ENCODE data around the gene OLFM2. TPM values are rescaled to one million over a fixed set of nuclear protein-coding genes. Genes with fewer than 3 reads are reported as not detected.

OLFM2 gene
- total and polyA plus RNA-seq, 9 of the 15 experiments (the other 6 are each of a cell fraction or from before 2014, with no cell fraction given): 0.10 to 0.33 (median 0.23) TPM; not detected in 4

DNA sequence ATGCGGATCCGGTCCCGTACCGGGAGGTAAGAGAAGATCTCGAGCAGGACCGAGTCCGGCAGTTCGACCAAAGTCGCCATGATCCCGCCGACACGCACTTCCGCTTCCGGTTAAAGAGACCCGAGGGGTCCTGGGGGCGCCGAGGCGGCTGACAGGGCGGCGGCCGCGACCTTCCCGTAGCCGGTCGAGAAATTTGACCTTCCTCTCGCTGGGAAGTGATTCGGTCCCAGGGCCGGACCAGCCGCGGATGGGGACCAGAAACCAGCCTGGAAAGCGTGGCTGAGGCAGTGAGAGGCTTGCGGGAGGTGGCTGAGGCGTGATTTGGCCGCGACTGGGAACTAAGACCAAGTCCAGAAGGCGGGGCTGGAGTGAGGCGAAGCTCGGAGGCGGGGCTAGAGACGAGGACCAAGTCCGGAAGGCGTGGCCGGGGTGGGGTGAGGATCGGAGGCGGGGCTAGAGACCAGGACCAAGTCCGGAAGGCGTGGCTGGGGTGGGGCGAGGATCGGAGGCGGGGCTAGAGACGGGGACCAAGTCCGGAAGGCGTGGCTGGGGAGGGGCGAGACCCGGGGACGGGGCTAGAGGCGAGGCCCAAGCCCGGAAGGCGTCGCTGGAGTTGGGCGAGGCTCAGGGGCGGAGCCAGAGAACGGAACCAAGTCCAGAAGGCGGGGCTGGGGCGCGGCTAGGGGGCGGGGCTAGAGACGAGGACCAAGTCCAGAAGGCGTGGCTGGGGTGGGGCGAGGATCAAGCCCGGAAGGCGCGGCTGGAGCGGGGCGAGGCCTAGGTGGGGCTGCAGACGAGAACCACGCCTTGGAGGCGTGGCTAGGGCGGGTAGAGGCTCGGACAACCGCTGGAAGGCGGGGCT, 117.3 kb downstream of the OLFM2 start, which contains the start of gene FBXL12 (continued):
- no peak for TF ChIP-seq ZKSCAN8 (CRISPR knock-in tag; IDR thresholded peaks at IDR 0.05)
- TF ChIP-seq, protein P1, sequence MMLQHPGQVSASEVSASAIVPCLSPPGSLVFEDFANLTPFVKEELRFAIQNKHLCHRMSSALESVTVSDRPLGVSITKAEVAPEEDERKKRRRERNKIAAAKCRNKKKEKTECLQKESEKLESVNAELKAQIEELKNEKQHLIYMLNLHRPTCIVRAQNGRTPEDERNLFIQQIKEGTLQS (IDR thresholded peaks at IDR 0.05): no peak
- TF ChIP-seq, protein P1 (CRISPR knock-in tag; conservative IDR thresholded peaks at IDR 0.05): no peak
- TF ChIP-seq KDM5B (IDR thresholded peaks at IDR 0.05; ENCODE audit: insufficient replicate concordance, low read depth, low read length): peak; percentile 88
- no peak for TF ChIP-seq SETDB1 (IDR thresholded peaks at IDR 0.05; ENCODE audit: low read length)
- no peak for TF ChIP-seq ZKSCAN3 (CRISPR knock-in tag; IDR thresholded peaks at IDR 0.05)
- TF ChIP-seq MAFK (IDR thresholded peaks at IDR 0.05; ENCODE audit: low read length): no peak
- 0 out of 4 replicates have a peak, but pooled peaks of 1 of the 2 experiments have one; percentile 46 for TF ChIP-seq TEAD1 (CRISPR knock-in tag; IDR thresholded peaks at IDR 0.05)
- TF ChIP-seq NEUROD1 (IDR thresholded peaks at IDR 0.05; ENCODE audit: borderline replicate concordance, low read depth, low read length, partially characterized antibody): no peak
- no peak for TF ChIP-seq ZNF165 (CRISPR knock-in tag; IDR thresholded peaks at IDR 0.05; ENCODE audit: borderline replicate concordance)
- no peak for TF ChIP-seq ZNF830 (CRISPR knock-in tag; IDR thresholded peaks at IDR 0.05)
- TF ChIP-seq, protein P2, sequence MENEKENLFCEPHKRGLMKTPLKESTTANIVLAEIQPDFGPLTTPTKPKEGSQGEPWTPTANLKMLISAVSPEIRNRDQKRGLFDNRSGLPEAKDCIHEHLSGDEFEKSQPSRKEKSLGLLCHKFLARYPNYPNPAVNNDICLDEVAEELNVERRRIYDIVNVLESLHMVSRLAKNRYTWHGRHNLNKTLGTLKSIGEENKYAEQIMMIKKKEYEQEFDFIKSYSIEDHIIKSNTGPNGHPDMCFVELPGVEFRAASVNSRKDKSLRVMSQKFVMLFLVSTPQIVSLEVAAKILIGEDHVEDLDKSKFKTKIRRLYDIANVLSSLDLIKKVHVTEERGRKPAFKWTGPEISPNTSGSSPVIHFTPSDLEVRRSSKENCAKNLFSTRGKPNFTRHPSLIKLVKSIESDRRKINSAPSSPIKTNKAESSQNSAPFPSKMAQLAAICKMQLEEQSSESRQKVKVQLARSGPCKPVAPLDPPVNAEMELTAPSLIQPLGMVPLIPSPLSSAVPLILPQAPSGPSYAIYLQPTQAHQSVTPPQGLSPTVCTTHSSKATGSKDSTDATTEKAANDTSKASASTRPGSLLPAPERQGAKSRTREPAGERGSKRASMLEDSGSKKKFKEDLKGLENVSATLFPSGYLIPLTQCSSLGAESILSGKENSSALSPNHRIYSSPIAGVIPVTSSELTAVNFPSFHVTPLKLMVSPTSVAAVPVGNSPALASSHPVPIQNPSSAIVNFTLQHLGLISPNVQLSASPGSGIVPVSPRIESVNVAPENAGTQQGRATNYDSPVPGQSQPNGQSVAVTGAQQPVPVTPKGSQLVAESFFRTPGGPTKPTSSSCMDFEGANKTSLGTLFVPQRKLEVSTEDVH (IDR thresholded peaks at IDR 0.05; ENCODE audit: low read depth, partially characterized antibody): peak; percentile 86
- TF ChIP-seq HDGF (IDR thresholded peaks at IDR 0.05): 0 out of 2 replicates have a peak, but pooled peaks have one; percentile 51
- TF ChIP-seq NR2C1 (IDR thresholded peaks at IDR 0.05): peak; percentile 85
- peak; percentile 85 for TF ChIP-seq NR2C1 (tag; IDR thresholded peaks at IDR 0.05)
- no peak for TF ChIP-seq TAL1 (IDR thresholded peaks at IDR 0.05)
- TF ChIP-seq HNRNPL (IDR thresholded peaks at IDR 0.05; ENCODE audit: low read depth, low read length): no peak
- TF ChIP-seq, protein P3, sequence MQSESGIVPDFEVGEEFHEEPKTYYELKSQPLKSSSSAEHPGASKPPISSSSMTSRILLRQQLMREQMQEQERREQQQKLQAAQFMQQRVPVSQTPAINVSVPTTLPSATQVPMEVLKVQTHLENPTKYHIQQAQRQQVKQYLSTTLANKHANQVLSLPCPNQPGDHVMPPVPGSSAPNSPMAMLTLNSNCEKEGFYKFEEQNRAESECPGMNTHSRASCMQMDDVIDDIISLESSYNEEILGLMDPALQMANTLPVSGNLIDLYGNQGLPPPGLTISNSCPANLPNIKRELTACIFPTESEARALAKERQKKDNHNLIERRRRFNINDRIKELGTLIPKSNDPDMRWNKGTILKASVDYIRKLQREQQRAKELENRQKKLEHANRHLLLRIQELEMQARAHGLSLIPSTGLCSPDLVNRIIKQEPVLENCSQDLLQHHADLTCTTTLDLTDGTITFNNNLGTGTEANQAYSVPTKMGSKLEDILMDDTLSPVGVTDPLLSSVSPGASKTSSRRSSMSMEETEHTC (IDR thresholded peaks at IDR 0.05): no peak
- TF ChIP-seq ZNF764 (CRISPR knock-in tag; IDR thresholded peaks at IDR 0.05; ENCODE audit: low read depth): no peak
- peak in 1 of 2 experiments; percentile 27; a peak in 1 of 4 replicates for TF ChIP-seq RCOR1 (IDR thresholded peaks at IDR 0.05; ENCODE audit: borderline replicate concordance in 1 of 2, low read depth in 2 of 2, low read length in 2 of 2)
- no peak for TF ChIP-seq POLR3A (IDR thresholded peaks at IDR 0.05; ENCODE audit: borderline replicate concordance, extremely low read depth, insufficient read depth, insufficient read length)
- TF ChIP-seq ZFP36 (IDR thresholded peaks at IDR 0.05; ENCODE audit: low read depth, low read length, partially characterized antibody): no peak
- TF ChIP-seq ZNF282 (CRISPR knock-in tag; IDR thresholded peaks at IDR 0.05): no peak
- no peak for TF ChIP-seq DACH1 (IDR thresholded peaks at IDR 0.05; ENCODE audit: partially characterized antibody)
- TF ChIP-seq BRF1 (IDR thresholded peaks at IDR 0.05; ENCODE audit: borderline replicate concordance, extremely low read depth, insufficient read length): no peak
